Keratinocyte (primary cell): ENCODE results near the gene TBCA. TPM values are rescaled to one million over a fixed set of nuclear protein-coding genes. Genes with fewer than 3 reads are reported as not detected.

Experiments
- DNase-seq: peaks from one replicate; pipeline ENCODE4 v3.0.0-alpha.2; 2011; ENCODE audit warnings: low read depth, missing footprints, low spot score
- FAIRE-seq: peaks from 2 replicates; lab custom pipeline; 2011; peaks lifted over from hg19 to GRCh38; lab: Jason Lieb, UNC
- H2AFZ ChIP-seq: 2 replicates; pipeline ENCODE4 v1.6.0; 2012; ENCODE audit warnings: low read length, control low read depth, inconsistent platforms; ENCODE audit not compliant: control insufficient read depth
- H3K27ac ChIP-seq: 2 replicates; pipeline ENCODE4 v1.5.1; 2011; ENCODE audit warnings: low read length; ENCODE audit not compliant: control insufficient read depth, insufficient read depth
- H3K27me3 ChIP-seq: 3 replicates; pipeline ENCODE4 v1.6.0; 2011; ENCODE audit warnings: low read length; ENCODE audit not compliant: control insufficient read depth, insufficient read depth; ENCODE audit errors: extremely low read depth
- H3K36me3 ChIP-seq, 2 experiments: 2 replicates in 1 of 2; 3 replicates in 1 of 2; pipeline ENCODE4 v1.5.1; 2011; ENCODE audit warnings: low read length in 2 of 2, mild to moderate bottlenecking in 1 of 2; ENCODE audit not compliant: control insufficient read depth in 2 of 2, insufficient read depth in 2 of 2; ENCODE audit errors: extremely low read depth in 1 of 2
- H3K4me1 ChIP-seq: 3 replicates; pipeline ENCODE4 v1.5.1; 2011; ENCODE audit warnings: low read length; ENCODE audit not compliant: control insufficient read depth, insufficient read depth; ENCODE audit errors: extremely low read depth
- H3K4me2 ChIP-seq: 3 replicates; pipeline ENCODE4 v1.6.0; 2011; ENCODE audit warnings: low read depth, low read length; ENCODE audit not compliant: control insufficient read depth, insufficient read depth; ENCODE audit errors: extremely low read depth
- H3K4me3 ChIP-seq, 3 experiments: fragments of 200-600 bp in 1 of 3; sonication (generic) in 1 of 3; 2 replicates in 2 of 3; 3 replicates in 1 of 3; pipeline ENCODE4 v1.5.1; 2011 to 2016; ENCODE audit warnings: low read length in 3 of 3, mild to moderate bottlenecking in 3 of 3, control low read depth in 2 of 3, inconsistent platforms in 1 of 3, low read depth in 1 of 3, mixed read lengths in 1 of 3, mixed run types in 1 of 3, moderate library complexity in 1 of 3; ENCODE audit not compliant: control insufficient read depth in 2 of 3, insufficient read depth in 2 of 3; ENCODE audit errors: extremely low read depth in 1 of 3
- H3K79me2 ChIP-seq: 2 replicates; pipeline ENCODE4 v1.6.0; 2012; ENCODE audit warnings: low read length; ENCODE audit not compliant: control insufficient read depth, insufficient read depth
- H3K9ac ChIP-seq: 3 replicates; pipeline ENCODE4 v1.6.0; 2011; ENCODE audit warnings: low read length; ENCODE audit not compliant: control insufficient read depth, insufficient read depth; ENCODE audit errors: extremely low read depth
- H3K9me1 ChIP-seq: 3 replicates; pipeline ENCODE4 v1.6.0; 2011; ENCODE audit warnings: low read length; ENCODE audit not compliant: control insufficient read depth, insufficient read depth; ENCODE audit errors: extremely low read depth
- H3K9me3 ChIP-seq: 2 replicates; pipeline ENCODE4 v1.5.1; 2012; ENCODE audit warnings: low read depth, low read length; ENCODE audit not compliant: control insufficient read depth
- H4K20me1 ChIP-seq: 3 replicates; pipeline ENCODE4 v1.6.0; 2011; ENCODE audit warnings: low read length; ENCODE audit not compliant: control insufficient read depth, insufficient read depth; ENCODE audit errors: extremely low read depth
- CTCF ChIP-seq, 3 experiments: IDR thresholded peaks in 1 of 3; conservative IDR thresholded peaks in 1 of 3; optimal IDR thresholded peaks in 1 of 3; 2 replicates in 2 of 3; 3 replicates in 1 of 3; pipeline versions ENCODE3 to v1.5.1; 2011; ENCODE audit warnings: low read length in 3 of 3, mild to moderate bottlenecking in 3 of 3, moderate library complexity in 2 of 3, control low read depth in 1 of 3, inconsistent platforms in 1 of 3; ENCODE audit not compliant: insufficient read depth in 2 of 3; ENCODE audit errors: extremely low read depth in 1 of 3
- EZH2 ChIP-seq: IDR thresholded peaks from one replicate; pipeline ENCODE4 v1.6.1; 2012; ENCODE audit warnings: inconsistent platforms, mild to moderate bottlenecking, low read length, moderate library complexity
- dilution Hi-C: fragments of 300-500 bp; cut with MboI; formaldehyde crosslinking; loops from one replicate; pipeline ENCODE4 v1.7.0; 2020; ENCODE audit warnings: low sequenced_read_pairs; ENCODE audit not compliant: extremely low pct_ligation_motif_present
- polyA plus RNA-seq, 5 experiments: library from polyadenylated mRNA; depleted of rRNA in 3 of 5; stranded (reverse) in 3 of 5; stranded (forward) in 1 of 5; unstranded in 1 of 5; fragments of >200 nt; gene quantifications; 1 replicate in 1 of 5; 2 replicates in 3 of 5; 3 replicates in 1 of 5; pipeline versions ENCODE4 v1.2.1 to v1.2.3, GENCODE V29; 2011 to 2012; ENCODE audit warnings: missing spikeins in 2 of 5, low read depth in 1 of 5, low replicate concordance in 1 of 5

The TBCA gene
- polyA plus RNA-seq, 1 donor (not counting 4 experiments of a cell fraction or from before 2014, with no cell fraction given), result 225 TPM

- DNase-seq, result no peak
- dilution Hi-C loops, result no loop called here
- Histone ChIP-seq H3K4me3 (no peak overlapping the region), H3K9ac (no peak overlapping the region), H3K79me2 (no peaks in the 10 kb centered on the region), H3K9me3 (no peaks in the 10 kb centered on the region), H4K20me1 (no peaks in the 10 kb centered on the region), H3K27me3 (no peaks in the 10 kb centered on the region), H3K4me1 (no peaks in the 10 kb centered on the region), H3K27ac (no peak overlapping the region), H3K4me2 (no peak overlapping the region), H3K9me1 (no peaks in the 10 kb centered on the region), H3K36me3 (no peaks in the 10 kb centered on the region), H2AFZ (no peak overlapping the region)
- no peak for FAIRE-seq
- TF ChIP-seq CTCF (optimal IDR thresholded peaks at IDR 0.05 in 1 of 3, IDR thresholded peaks at IDR 0.05 in 1 of 3, conservative IDR thresholded peaks at IDR 0.05 in 1 of 3; ENCODE audit: extremely low read depth in 1 of 3, insufficient read depth in 2 of 3, low read length in 3 of 3), result no peak
- TF ChIP-seq EZH2, result no peak
These were observed 8.6 kb upstream of the TBCA start for GRCh38 chr5:77784735-77785134.

- FAIRE-seq, result no peak
- no peak overlapping the region for H3K4me3 ChIP-seq
- H3K79me2 ChIP-seq, result peaks cover under 1% of the 10 kb centered on the region
- peaks cover 5% of the 10 kb centered on the region for H3K4me1 ChIP-seq
- no peak for TF ChIP-seq CTCF (optimal IDR thresholded peaks at IDR 0.05 in 1 of 3, IDR thresholded peaks at IDR 0.05 in 1 of 3, conservative IDR thresholded peaks at IDR 0.05 in 1 of 3; ENCODE audit: extremely low read depth in 1 of 3, insufficient read depth in 2 of 3, low read length in 3 of 3)
- no peak for TF ChIP-seq EZH2
- H3K9ac ChIP-seq, result no peak overlapping the region
- H2AFZ ChIP-seq, result no peak overlapping the region
- no peak for DNase-seq
- no peaks in the 10 kb centered on the region for H3K9me3 ChIP-seq
- H3K36me3 ChIP-seq, result no peaks in the 10 kb centered on the region
- H3K9me1 ChIP-seq, result no peaks in the 10 kb centered on the region
- H3K27me3 ChIP-seq, result no peaks in the 10 kb centered on the region
- dilution Hi-C loops, result no loop called here
- H3K4me2 ChIP-seq, result no peak overlapping the region
- H3K27ac ChIP-seq, result no peak overlapping the region
- no peaks in the 10 kb centered on the region for H4K20me1 ChIP-seq
These were observed 4.9 kb upstream of the TBCA start for GRCh38 chr5:77781076-77781475.
